Inflammatory macrophage treated with lipopolysaccharide for 1 hour (primary cell): ENCODE results near the gene MTERF4.

Experiments used
- DNase-seq, 2 donors: peaks; one replicate each; pipeline ENCODE4 v3.0.0-alpha.2; 2020 to 2022

Gene MTERF4

DNA sequence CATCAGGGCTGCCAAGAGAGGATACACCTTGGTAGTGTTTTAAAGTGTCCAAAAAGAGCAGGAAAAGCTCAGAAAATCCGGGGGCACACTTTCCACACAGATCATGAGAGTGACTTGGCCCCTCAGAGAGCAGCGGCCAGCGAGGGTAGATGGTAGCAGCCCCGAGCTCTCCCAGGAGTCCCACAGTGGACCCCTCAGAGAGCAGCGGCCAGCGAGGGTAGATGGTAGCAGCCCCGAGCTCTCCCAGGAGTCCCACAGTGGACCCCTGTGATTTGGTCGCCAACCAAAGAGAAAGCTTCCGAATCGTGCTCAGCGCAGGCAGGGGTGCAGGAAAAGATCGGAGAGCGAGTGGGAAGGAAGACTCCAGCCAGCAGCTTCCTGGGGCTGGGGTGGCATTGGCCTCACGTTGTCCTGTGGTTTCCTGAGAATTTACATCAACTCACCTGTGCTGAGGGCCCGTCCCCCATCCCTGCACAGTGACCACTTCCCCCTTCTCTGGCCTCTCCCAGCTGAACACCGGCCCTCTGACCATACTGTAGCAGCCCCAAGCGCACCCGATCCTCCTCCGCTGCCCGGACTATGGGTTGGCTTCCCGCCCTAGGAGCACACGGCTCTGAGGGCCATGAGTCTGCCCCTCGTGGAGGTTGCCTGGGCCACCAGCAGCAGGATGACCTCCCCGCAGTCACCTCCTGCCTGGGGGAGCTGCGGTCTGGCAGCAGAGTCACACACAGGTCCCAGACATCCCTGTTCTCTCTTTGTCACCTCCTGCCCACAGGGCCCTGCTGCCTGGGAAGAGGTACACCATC, 33.7 kb downstream of the MTERF4 start:
- DNase-seq: no peak

DNA sequence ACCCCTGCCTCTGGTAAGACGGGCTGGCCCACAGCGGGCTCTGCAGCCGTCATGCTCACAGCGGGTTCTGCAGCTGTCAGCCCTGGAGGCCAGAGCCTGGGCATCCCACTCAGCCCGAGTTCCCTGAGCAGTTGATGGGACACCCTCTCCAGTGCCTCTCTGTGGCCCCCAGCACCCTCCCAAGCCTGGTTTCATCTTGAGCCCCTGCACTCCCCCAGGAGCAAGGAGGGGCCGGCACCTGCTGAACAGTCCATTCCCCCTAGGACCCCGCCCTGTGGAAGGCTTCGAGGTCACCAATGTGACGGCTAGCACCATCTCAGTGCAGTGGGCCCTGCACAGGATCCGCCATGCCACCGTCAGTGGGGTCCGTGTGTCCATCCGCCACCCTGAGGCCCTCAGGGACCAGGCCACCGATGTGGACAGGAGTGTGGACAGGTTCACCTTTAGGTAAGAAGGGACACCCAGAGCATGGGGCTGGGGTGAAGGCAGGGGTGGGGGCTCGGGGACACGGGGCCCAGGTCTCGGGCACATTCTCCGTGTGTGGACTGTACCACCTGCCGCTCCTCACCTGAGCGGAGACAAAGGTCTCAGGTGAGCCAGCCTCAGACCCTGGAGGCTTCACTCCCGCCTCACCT, 34.5 kb downstream of the MTERF4 start:
- no peak for DNase-seq

DNA sequence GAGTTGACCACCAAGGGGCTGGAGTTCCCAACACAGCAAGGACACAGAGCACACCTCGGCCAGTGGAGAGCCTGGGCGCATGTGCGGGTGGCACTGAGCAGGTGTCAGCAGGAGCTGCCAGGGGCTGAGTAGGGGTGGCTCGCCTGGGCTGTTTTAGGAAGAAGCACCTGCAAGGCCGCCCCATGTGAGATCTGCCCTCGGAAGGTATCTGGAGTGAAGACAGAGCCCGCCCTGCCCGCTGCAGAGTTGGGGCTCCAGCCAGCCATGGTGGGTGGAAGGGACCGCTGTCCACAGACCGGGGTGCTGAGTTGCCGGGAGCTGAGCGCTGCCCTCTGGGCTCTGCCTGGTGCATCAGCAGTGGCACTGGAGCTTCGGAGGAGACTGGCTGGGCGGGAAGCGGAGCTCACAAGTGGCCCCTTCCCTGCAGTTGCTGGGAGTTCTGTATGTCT, 35.2 kb downstream of the MTERF4 start:
- no peak for DNase-seq

DNA sequence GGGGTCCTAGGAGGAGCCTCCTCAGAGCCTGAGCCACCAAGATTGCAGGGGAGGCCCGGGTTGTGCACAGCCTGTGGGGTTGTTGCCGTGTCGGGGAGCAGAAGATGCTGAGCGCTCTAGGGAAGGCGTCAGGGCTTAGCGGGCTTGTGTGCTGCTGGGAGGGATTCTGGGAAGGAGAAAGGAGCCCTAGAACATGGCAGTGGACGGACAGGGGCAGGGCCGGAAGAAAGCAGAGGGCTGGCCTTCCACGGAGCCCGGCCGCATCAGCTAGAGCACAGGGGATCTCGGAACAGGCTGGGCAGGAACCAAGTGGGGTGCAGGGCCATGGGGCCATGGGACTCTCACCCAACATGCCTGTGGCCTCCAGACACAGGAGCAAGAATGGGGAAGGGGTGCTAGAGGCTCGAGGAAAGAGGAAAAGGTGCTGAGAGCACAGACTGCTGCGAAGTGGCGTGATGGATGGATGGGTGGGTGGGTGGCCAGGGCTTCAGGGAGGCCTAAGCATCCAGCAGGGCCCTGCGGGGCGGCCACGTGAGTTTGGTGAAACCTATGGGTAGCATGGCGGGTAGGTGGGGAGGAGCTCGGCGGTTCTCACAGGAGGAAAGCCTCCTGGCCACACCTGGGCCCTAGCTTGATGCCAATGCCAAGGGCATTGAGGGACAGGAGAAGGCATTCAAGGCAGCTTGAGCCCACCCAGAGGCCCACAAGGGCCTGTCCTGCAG, 35.8 kb downstream of the MTERF4 start:
- no peak for DNase-seq

DNA sequence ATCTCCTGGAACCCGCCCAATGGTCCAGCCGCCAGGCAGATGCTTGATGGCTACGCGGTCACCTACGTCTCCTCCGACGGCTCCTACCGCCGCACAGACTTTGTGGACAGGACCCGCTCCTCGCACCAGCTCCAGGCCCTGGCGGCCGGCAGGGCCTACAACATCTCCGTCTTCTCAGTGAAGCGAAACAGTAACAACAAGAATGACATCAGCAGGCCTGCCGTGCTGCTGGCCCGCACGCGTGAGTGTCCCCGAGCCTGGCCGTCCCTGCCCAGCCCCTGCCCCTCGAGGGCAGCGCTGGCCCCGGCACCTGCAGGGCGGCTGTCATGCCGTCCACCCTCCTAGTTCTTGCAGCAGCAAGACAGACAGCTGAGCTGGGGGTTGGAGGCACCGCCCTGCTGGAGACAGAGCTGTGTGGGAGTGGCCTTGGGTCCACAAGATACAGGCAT, 36.7 kb downstream of the MTERF4 start:
- DNase-seq: no peak

DNA sequence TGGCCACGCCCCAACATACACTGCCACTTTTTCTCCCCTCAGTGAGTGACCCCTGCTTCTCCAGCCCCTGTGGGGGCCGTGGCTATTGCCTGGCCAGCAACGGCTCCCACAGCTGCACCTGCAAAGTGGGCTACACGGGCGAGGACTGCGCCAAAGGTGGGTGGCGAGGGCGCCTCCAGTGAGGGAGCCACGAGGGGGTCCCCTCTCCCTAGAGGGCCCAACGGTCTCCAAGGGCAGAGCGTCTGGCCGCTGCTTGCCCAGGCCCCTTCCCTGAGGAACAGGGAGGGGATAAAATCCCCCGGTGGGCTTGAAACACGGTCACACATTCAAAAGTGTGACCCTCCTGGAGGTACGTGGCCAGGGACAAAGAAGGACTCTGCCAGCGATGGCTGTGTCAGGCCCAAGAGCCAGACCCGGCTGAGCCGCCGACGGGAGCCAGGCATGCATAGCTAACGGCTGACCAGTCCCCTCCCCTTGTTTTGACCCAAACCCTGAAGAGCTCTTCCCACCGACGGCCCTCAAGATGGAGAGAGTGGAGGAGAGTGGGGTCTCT, 37.2 kb downstream of the MTERF4 start:
- no peak for DNase-seq

DNA sequence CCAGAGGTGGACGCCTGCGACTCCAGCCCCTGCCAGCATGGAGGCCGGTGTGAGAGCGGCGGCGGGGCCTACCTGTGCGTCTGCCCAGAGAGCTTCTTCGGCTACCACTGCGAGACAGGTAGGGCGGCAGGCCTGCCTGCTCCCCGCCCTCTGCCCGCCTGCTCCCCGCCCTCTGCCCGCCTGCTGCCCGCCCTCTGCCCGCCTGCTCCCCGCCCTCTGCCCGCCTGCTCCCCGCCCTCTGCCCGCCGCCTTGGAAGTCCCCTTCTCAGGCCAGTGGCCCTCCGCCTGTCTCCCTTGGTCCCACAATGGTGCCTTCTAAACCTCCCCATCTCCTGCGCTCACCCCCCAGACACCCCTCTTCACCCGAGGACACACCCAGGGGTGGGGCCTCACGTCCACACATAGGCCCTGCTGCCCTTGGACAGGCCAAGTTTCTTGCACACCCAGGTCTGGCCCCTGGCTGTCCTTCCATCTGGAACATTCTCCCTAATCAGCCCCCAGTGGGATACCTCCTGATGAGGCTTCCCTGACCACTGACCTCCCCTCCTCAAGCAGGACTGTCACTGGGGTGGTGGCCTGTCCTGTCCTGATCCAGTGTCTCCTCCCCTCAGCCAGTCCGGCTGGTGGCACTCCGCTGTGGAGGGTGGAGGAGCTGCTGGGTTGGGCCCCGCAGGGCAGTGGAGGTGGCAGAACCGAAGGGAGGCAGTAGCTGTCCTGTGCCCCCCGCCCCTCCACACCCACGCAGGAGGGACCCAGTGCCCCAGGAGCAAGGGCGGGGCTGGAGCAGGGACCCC, 37.9 kb downstream of the MTERF4 start:
- DNase-seq: peak in 1 of 2 donors; percentile 2

DNA sequence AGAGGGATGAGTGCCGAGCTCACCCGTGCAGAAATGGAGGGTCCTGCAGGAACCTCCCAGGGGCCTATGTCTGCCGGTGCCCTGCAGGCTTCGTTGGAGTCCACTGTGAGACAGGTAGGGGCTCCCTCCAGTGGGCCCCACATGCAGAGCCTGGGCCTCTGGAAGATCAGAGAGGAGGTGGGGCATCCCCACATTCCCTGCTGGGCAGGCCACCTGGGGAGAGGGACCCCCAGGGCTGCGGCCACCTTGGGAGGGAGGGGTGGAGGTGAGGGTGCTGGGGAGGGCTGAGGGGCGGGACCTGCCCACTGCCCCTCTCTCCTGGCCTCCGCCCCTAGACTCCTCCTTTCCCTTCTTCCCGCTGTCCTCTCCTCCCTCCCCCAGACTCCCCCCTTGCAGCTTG, 38.5 kb downstream of the MTERF4 start:
- no peak for DNase-seq

DNA sequence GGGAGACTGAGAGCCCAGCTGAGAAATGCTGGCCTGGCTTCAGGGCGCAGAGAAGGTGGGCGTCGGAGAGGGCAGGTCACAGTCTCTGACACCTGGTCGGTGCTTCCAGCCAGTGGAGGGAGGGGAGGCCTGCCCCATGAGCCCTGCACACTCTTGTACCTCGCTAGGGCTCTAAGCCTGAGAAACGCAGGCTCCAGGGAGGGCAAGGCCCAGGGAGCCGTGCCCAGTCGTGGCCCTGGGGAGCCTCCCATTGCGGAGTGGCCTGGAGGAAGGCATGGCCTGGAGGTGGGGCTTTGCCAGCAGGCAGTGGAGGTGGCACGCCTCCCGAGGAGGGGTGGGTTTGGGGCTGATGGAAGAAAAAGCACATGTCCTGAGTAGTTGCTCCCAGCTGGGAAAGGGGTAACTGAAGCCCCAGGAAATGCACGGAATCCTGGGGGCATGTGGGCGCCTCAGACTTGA, 39.0 kb downstream of the MTERF4 start:
- no peak for DNase-seq

DNA sequence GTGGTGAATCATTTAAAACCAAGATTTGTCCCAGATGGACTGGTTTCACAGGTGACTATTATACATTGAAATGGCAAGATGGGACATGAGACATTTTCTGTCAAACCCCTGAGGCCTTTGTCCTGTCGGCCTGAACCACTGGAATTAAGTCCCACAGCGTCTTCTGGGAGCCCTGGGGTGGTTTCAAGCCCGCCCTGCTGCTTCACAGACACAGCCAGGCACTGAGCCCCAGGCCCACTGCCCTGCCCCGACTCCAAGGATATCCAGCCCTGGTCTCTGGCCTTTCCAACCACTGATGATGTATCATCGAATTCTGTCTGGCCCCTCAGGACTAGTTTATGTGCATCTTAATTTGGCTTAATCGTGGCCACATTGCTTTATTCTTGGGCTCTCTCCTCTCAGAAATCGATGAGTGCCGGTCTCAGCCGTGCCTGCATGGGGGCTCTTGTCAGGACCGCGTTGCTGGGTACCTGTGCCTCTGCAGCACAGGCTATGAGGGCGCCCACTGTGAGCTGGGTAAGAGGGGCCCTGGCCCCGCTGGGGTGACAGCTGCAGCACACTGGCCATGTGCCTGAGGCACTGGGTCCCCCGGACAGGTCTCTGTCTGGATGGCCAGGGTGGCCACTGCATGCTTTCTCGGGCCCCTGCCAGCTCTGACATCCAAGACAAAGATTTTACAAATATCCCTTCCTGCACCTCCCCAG, 39.5 kb downstream of the MTERF4 start:
- no peak for DNase-seq

DNA sequence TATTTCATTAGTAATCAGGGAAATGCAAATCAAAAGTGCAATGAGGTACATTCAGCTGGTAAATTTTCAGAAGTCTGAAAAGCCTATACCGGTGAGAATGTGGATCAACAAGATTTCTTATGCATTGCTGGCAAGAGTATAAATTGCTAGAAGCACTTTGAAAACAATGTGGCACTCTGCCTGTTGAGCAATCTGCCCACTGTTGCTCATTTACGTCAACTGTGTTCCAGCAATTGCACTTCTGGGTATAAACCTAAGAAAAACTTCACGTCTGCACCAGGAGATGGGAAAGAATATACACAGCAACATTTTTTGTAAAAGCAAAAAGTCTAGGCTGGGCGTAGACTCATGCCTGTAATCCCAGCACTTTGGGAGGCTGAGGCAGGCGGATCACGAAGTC, 40.8 kb downstream of the MTERF4 start:
- no peak for DNase-seq

DNA sequence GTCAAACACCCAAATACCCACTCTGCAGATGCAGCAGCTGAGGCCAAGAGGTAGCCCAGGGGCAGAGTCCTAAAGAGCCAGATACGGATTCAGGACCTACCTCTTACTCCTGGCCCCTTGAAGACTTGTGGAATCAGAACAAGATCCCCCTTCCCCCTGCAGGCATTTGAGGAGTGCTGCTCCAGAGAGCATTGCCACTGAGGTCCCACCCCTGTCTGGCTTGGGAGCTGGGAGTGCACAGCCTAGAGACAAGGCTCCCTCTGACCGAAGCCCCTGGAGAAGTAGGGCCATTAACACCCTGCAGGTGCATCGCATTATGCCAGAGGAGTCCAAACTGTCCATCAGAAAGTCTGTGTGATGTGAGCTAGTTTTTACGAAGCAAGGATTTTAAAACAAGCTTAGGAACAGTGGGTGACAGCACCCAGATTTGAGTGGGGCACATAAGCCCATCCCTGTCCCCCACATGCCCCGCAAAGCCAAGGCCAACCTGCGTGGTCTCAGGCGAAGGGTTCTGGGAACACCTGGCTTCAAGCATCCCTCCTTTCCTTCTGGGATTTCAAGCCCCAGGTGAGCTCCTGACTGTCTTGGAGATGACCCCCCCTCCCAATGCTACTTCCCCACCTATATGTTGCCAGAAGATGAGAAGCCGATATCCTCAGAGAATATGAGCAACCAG, 48.4 kb downstream of the MTERF4 start:
- no peak for DNase-seq

DNA sequence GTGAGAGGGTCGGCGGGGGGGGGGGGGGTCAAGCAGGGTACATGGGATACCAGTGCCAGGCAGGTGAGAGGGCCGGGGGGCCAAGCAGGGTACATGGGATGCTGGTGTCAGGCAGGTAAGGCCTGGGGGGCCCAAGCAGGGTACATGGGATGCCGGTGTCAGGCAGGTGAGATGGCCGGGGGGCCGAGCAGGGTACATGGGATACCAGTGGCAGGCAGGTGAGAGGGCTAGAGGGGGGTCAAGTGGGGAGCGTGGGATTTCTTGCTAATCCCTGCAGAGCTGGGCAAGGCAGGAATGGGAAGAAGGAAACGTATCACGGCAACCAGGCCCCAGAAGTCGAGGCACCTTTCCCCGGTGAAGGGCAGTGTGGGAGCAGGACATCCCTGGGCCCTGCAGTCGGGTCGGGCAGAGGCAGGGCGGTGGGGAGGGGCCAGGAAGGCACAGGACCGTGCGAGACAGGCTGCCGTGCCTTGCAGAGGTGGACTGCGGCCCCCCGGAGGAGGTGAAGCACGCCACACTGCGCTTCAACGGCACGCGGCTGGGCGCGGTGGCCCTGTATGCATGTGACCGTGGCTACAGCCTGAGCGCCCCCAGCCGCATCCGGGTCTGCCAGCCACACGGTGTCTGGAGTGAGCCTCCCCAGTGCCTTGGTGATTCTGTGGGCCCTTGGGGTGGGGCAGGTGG, 49.3 kb downstream of the MTERF4 start:
- DNase-seq: no peak

DNA sequence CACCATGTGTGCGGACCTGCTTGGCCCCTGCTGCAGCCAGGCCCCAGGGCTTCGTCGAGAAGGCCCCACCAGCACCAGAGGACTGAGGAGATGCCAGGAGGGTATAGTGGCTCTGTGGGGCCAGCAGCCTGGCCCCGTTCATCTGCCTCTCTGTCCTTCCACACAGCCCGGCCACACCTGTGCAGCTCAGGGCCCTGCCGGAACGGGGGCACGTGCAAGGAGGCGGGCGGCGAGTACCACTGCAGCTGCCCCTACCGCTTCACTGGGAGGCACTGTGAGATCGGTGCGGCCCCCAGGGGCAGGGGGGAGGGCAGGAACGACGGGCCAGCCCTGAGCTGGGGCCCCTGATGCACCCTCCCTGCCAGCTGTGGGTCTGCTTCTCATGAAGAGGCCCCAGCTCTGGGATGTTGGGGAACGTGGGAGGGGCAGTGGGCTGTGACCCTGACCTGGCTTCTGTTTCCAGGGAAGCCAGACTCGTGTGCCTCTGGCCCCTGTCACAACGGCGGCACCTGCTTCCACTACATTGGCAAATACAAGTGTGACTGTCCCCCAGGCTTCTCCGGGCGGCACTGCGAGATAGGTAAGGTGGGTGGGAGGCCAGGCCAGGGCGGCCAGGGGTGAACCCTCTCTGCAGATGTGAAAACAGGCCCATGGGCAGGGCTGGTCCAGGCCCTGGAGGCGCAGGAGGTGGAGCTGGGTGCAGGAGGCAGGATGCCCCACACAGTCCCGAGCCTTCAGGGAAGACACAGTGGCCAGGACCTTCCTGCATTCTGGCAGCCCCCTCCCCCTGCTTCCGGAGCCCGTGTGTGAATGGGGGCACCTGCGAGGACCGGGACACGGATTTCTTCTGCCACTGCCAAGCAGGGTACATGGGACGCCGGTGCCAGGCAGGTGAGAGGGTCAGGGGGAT, 50.3 kb downstream of the MTERF4 start:
- DNase-seq: no peak

DNA sequence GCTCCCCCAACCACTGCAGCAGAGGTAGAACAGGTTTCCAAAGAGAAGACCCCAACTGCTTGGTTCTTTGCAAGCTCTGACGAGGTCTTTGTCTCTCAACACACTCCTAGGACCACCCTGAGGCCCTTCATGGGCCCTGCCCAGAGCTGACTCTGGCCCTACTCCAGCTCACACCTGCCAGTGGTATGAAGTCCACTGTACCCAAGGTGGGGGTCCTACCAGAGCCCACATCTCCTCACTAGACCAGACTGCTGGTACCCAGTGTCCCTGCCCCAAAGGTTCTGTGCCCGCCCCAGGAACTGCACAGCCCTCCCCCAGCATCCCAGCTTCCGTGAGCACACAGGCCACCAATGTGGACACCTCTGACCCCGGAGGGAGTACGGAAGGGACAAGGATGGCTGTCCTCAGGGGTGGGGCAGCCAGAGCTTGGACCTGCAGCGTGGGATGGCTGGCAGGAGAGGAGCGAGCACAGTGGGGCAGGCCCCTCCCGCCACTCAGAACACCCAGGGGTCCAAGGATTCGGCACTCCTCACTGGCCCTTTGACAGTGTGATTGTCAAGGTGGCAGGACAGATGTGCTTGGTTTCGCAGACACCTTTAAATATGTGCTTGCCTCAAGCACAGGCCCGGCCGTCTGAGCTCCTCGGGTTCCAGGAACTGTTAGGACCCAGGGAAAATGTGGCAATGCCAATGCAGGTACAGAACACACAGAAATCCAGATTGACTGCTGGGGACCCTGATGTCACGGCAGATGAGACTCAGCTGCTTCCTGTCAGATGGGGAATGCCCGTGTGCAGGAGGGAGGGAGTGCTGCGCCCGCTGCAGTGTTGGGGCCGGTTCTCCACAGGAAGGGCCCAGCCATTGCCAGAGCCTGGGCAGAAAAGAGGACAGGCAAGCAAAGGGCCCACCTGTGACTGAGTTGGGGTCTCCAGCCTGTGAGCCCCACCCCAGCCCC, 51.2 kb downstream of the MTERF4 start:
- DNase-seq: no peak

DNA sequence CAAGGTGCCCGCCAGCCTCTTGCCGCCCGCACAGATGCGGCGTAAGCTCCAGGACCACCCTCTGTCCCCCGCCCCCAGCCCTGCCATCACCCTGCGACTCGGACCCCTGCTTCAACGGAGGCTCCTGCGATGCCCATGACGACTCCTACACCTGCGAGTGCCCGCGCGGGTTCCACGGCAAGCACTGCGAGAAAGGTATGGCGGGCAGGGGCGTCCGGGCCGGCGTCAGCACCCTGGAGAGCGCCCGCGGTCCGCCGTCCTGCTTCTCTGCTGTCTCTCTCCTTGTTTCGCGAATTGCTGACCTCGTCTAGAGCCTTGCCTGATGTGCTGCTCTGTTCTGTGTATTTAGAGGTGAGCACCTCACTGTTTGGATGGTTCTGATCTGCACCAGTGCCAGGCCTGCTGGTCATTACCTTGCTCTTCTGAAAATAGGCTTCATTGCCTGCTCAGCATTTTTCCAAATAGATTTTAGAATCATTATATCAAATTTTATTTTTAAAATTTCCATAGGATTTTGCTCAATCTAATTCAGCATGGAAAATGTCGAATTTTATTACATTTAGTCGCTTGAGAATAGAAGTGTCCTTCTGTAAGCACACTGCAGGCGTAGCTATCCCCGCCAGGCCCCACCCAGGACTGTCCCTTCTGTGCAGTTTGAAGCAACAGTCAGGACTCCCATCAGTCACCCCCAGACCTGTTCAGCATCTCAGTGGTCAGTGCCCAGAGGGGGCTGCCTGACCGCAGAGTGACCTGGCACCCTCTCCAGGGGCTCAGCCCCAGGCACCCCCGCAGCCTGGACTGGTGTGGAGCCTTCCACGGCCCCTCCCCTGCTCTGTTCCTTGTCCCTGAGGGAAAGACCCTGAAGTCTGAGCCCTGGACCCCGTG, 52.1 kb downstream of the MTERF4 start:
- no peak for DNase-seq

DNA sequence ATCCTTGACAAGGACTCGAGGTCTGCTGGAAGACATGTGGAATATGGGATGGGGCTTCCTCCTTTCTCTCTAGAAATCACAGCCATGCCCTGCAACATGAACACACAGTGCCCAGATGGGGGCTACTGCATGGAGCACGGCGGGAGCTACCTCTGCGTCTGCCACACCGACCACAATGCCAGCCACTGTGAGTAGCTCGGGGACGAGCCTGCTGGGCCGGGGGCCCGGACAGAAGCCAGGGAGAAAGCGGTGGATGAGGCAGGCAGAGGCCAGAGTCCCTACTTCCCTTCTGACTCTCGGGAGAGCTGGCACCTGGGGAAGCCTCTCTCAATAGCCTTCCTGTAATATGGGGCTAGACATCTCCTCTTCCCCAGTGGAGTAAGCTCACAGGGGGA, 53.1 kb downstream of the MTERF4 start:
- DNase-seq: no peak
